Measurements from ENCODE around the gene TTLL11. TPM values are rescaled to one million over a fixed set of nuclear protein-coding genes. Genes with fewer than 3 reads are reported as not detected.
A peak's percentile ranks its signal among the peaks of the same experiment; 100 is the strongest.

Gene TTLL11
- total RNA-seq, 1 experiment from 2014 or later = 3.5 TPM

DNA sequence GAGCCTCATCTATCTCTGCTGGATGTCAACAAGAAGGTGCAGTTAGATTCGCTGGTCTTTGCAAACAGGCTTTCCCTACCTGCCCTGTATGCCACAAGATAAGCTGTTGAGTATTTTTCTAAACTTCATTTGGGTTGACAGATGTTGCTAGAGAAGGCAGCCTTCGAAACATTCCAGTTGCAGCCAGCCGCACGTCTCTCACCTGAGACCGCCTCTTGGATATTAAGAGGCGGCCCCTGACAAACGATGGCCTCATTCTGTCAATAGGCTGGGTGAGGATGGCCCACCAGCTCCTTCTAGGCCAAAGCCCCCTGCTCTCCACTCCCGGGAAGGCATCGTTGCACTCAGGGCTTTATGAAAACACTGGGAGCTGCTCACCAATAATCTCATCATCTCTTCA is 260.0 kb downstream of the TTLL11 start:
- no peak for DNase-seq (ENCODE audit: low read depth)

DNA sequence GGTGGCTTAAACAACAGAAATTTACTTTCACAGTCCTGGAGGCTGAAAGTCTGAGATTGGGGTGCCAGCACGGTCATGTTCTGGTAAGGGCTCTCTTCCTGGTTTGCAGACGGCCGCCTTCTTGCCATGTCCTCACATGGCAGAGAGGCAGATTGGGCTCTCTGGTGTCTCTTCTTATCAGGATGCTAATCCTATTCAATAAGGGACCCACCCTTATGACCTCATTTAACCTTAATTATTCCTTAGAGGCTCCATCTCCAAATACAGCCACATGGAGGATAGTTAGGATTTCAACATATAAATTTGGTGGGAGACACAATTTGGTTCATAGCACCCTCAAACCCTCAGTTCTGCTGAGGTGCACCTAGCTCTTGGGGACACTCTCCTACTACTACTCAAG is 261.2 kb downstream of the TTLL11 start:
- no peak for DNase-seq (ENCODE audit: low read depth)

DNA sequence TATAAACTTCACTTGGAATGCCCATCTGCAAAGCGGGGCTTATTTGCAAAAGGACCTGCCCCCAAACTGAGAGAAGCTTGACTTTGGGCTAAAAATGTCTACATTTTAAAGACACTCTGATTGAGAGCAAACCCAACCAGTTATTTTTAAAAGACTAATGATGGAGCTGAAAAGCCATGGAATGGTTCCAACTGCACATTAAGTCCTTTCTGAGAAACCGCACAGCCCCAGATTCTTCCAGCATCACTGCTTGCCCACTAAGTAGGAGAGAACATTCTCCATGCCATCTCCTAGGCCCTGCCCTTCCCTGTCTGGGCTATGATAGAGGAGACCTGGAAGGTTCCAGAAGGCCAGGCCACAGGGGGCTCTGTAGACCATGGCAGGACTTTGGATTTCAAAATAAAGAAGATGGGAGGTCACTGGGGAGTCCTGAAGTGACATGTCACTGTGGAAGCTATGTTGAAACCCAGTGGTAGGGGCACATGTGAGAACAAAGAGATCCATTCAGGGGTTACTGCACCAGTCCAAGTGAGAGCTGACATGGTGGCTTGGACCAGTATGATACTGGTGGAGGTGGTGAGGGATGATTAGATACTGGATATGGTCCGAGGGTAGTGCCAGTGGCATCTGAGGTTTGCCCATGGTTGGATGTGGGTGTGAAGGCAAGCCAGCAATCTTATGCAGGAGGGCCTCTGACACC is 262.5 kb downstream of the TTLL11 start:
- no peak for DNase-seq (ENCODE audit: low read depth)

DNA sequence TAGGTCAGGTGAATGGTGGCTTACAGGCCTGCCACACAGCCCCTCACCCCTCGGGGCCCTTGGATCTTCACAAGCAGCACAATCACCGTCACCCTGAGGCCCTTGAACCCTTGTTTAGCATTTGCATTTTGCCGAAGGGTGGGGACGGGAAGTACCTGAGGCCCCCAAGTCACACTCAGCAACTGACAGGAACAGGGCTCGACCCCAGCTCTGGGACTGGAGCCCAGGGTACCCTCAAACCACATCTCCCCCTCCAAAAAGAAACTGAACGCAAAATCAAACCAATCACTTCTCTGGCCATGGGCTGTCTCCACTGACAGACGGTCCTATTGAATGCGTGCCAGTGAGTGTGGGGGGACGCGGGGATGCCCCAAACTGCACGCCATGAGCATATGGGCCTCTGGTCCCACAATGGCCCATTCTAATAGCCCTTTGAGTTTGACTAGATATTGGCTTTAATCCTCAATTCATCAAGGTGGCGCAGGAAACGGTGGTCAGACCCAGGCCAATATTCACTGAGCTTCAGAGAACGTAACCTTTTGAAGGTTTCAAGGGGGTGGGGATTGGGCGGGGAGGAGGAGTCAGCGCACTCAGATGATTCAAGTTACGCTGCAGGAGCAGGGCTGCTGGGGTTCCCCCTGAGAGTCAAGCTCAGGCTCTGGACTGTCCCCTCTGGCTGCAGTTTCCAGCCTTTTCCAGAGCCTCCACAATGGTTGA is 265.7 kb downstream of the TTLL11 start:
- no peak for DNase-seq (ENCODE audit: low read depth)

DNA sequence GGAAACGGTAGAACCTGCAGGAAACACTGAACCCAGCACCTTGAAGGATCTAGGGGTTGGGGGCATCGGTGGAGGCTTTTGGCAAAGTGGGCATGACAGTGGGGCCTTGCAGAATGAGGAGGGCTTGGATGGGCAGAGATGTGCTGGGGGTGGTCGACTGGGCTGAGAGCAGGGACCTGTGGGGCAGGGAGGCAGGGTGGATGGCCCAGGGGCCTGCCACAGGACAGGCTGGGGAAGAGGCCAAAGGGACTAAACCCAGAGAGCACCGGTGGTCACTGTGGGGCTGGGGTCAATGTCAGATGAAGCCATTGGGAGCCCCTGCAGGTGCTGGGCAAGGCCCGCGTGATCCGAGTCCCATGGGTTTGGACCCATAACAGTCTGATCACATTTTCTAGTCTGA is 266.4 kb downstream of the TTLL11 start:
- DNase-seq (ENCODE audit: low read depth) = no peak

DNA sequence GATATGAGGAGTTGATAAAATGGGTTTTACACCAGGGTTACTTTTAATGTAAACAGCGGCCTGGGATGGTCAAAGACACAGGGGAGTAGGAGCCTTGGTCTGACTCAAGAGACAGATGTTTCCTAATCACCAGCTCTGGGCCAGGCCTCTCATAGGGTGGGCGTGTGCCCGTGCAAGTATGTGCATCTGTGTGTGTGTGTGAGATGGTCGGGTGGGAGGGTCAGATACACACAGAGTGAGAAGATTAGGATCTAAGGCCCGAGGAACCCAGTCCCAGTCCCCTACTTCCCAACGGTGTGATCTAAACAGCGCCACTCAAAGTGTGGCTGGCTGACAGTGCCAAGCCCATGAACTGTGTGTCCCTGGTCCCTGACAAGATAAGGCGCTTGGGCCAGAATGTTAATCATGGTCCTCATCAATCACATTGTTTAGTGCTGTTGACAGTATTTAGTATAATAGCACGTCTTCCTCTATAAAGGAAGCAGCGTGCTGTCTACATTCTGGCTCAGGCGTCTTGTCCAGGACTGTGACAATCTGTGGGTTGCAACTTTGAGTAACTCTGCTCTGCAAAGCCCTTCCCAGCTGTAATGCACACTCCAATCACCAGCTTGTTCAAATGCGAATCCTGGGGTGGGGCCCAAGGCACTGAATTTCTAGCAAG is 267.9 kb downstream of the TTLL11 start:
- no peak for DNase-seq (ENCODE audit: low read depth)

DNA sequence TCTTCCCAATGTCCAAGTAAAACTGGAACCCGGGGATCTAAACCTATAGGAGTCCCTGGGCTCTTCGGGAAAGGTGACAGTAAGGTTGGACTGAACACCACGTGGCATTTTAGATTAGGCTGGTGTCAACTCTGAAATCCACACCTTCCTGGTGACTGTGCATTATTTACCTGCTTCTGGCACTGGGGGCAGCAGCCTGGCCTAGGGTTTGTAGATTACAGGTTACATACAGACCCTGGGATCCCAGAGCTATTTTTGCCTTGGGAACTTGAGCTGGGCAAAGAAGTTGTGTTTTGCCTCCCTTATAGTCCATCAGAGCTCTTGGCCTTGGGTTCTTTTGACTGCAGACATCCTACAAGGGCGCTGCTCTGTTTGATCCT is 268.5 kb downstream of the TTLL11 start:
- no peak for DNase-seq (ENCODE audit: low read depth)

DNA sequence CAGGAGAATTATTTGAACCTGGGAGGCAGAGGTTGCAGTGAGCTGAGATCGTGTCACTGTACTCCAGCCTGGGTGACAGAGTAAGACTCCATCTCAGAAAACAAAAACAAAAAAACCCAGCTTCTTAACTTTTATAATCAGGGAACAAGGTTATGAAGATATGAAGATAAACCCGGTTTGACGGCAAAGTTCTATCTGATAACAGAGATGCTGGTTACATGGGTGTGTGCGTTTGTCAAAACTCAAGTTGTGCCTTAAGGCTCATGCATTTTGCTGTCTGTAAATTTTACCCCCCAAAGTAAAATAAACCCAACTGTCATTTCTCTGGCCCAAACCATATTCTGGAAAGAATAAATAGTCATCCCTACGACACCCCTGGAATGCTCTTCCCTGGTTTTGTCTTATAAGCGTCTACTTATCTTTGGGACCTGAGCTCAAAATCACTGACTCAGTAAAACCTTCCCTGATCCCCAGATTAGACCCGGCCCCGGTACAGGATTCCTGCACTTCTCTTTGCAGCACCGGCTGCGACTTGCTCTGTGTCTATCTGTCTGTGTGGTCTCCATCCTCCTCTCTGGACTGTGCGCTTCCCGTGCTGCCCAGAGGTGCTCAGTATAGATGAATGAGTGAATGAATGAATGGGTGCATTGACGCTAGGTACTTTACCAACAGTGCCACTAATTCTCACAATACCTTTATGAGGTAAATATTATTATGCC is 269.5 kb downstream of the TTLL11 start:
- no peak for DNase-seq (ENCODE audit: low read depth)

DNA sequence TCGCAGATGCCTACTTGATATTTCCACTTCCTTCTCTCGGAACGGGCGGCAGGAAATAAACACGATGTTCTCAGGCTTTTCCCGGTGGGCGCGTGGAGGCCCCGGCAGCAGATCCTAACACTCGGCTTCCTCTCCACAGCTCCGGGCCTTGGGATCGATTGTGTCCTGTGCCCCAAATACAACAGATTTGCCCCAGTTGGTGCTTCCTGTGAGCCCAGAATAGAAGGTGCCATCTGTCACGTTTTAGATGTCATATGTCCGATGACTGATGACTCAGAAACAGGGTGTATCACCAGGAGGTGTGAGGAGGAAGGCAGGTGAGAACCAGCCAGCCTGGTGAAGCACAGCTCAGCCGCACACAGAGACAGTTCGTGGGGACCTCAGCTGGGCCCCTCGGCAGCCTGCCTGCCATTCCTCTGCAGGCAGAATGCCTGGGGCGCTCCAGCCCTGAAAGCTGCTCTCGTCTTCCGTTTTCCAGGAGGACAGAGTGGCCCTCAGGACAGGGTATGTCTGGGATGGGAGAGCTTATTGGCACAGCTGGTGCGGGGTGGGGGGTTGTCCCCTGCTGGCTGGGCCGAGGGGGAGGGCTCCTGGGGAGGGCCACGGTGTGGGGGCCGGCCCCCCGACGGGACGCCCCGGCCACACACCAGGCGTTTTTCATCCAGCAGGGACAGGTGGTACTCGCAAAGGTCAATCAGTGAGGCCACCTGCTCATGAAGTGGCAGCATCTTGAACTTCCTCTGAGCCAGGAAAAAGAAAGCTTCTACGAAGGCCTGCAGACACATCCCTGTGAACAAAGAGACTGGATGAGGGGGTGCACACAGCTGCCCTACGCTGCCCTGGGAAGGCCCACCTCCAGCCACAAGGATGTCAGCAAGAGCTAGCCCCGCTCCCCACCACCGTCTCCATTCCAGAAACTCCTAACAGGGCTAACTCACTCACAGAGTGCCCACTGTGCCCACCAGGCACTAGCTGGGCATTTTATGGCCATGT is 270.7 kb downstream of the TTLL11 start:
- DNase-seq (ENCODE audit: low read depth) = no peak

DNA sequence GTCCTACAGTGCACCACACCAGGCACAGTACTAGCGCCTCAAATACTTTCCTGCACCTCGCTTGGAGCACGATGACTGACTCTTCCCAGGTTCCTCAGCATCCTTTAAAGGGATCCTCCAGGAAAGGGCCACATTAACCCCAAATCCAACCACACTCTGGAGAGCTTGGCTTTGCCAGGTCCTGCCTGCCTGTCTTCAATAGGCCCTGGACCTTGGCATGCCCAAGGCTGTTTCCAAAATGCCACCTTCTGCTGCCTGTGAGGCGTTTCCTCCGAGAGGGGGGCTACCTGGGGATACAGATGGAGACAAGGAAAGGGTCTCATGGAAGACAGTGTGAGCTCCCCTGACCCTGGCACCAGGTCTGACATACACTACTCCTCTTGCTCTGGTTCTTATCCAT is 271.8 kb downstream of the TTLL11 start:
- no peak for DNase-seq (ENCODE audit: low read depth)

DNA sequence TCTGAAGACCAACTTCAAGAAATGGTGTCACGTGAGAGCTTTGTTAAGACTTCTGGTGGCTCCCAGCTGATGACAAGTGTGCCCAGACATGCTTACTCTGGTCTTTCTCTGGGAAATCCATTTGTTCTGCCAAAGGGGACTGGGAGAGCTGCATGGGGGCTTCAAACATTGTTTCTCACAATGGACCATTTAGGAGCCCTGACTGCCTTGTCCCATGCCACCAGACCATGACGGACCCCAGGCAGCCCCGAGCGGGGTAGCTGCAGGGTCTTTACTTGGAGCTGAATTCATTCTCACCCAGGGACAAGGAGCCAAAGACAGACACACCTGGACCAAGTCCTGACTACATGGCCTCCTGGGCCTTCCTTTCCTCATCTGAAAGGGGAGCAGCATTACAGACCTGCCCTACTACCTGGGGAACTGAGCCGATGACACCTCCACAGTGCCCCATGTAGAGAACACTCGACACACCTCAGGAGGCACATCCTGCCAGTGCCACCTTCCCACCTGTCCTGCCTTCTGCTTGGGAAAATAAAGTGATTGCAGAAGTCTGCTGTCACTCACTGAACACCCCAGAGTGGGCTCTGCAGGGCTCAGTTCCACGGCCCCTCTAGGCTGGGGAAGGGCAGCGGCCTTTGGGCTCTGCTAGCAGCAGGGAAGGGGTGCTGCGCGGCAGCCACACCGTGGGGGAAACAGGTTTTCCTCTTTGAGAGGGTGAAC is 272.7 kb downstream of the TTLL11 start:
- DNase-seq (ENCODE audit: low read depth) = no peak

DNA sequence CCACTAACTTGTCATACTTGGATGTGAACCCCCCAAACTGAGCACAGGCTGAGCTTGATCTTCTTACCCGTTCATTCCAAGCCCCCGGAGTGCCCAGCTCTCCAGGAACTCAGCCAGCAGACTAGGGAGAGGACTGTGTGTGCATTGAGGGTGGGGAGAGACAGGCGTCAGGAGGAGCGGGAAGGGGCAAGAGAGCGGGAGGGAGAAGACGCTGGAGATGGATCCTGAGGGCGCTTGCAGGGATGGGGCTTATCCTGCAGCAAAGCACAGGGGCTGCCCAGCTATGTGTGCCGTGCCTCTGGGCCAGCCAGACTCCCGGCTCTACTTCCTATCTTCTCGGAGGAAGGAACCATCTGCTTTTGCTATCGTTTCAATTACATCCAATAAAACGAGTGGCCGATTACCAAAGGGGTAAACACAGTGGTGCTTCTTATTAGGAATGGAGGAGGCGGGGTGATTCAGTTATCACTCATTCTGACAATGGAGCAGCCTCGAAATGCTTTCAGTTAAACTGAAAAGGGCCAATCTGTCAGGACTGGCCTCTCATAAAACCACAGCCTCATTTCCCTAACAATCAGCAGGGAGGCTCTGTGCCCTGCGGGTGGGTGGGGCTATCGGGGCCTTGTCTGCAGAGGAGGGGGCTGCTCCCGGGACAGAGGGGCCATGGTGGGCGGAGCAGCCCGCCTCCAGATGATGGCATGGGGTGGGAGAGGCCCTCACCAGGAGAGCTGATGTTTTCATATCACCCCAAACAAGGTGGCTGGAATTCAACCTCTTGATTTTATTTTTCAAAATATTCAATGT is 273.5 kb downstream of the TTLL11 start:
- peak; percentile 48 for DNase-seq (ENCODE audit: low read depth)

DNA sequence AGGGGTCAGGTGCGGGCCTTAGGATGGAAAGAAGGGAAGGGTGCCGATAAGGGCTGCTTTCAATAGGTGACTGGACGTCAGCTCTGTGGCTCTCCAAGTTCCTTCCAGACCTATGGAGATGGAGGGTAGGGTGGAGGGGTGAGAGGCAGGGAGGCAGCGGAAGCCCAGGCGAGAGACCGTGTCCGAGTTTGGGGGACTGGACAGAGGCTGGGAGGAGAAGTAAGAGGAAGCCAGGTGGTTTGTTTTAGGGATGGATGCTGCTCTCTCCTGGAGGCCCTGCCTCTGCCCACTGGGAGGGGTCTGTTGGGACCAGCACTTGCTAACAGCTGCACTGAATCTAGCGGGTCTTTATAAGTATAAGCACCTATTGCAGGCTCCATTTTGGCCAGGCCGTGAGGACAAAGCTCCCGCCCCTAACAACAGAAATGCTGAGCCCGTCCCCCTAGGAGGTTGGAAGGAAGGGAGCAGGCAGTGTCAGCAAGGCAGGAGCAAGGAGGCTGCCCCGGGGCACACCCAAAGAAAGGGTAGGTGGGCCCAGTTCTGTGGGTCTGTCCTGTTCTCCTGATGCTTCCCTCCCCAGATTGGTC is 274.2 kb downstream of the TTLL11 start:
- DNase-seq (ENCODE audit: low read depth) = no peak

DNA sequence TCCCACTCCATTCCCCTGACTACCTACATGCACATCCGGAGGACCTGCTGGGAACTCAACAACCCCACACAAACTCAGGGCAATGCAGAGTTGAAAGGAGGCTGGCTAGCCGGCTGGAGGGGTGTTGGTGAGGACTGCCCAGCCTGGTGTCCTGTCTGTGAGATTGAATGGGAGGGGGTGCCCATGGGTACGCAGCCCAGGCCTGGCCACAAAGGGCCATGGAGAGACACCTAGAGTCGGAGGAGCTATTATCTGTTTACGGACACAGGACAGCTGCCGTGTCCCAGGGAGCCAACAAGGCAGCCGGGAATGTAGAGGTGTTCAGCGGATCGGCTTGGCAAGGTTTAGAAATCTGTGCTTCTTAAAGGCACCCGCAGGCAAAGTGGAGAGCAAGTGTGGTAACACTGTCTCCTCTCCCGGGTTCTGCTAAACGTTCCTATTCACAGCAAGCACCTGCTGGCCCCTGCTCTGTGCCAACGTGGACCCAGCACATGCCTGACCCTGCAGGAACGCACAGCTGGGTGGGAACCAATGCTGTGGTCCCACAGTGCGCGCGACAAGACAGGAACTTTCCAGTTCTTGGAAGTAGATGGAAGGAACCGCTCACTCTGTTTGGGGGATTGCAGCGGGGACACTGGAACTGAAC is 275.0 kb downstream of the TTLL11 start:
- DNase-seq (ENCODE audit: low read depth) = no peak

DNA sequence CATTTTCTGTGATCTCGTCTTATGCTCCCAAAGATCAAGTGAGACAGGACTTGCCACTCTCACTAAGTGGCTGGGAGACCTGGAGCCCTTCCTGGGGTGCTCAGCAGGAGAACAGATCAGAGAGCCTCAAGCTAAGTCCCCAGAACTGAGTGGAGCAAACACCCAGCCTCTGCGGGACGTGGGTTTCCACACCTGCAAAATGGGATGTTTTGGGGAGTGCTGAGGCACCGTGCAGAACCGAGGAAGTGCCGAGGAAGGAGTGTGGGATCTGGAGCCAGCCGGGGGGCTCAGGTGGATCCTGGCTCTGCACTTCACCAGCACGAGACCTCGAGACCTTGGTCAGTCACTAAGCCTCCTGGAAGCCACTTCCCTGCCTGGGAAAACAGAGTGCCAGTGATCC is 275.6 kb downstream of the TTLL11 start:
- DNase-seq (ENCODE audit: low read depth) = no peak

DNA sequence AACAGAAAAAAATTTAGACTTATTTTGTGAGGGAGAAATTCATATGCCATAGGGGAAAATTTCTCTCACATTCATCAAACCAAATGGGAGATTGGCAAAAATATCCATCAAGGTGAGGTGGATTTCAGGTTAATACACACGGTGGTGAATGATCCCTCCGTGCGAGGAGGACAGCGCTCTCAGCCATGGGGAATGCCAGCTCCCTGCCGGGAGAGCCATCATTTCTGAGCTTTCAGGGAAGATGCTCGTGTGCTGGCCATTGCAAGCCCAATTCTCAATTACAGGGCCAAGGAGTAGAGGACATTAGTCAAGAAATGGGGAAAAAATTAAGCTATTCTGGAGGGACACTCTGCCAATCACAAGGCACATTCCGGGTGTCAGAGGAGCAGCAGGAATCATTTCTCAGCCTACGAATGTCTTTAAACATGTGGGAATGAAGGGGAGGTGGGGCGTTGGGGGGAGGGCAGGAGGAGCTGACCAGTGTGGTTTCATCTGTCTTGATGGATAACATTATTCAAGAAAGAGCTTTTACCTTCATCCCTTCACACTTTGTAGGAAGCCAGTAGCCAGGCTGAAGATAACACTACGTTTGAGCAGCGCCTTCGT is 276.2 kb downstream of the TTLL11 start:
- no peak for DNase-seq (ENCODE audit: low read depth)

DNA sequence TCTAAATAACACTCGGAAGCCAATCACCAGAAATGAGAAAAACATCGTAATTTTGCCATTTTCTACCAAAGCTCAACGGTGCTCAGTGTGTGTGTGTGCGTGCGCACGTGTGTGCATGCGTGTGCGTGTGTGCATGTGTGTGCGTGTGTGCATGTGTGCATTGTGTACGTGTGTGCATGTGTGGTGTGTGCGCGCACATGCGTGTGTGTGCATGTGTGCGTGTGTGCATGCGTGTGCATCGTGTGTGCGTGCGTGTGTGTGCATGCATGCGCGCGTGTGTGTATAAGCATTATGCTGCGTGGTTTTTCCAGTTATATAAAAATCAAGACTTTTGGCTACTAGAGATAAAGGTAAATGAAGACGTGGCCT is 276.7 kb downstream of the TTLL11 start:
- no peak for DNase-seq (ENCODE audit: low read depth)
